ENCODE measurements around the gene SPTLC1. TPM values are rescaled to one million over a fixed set of nuclear protein-coding genes. Genes with fewer than 3 reads are reported as not detected.

SPTLC1 gene
- polyA plus RNA-seq, 1 donor from 2014 or later, result 74.8 TPM

DNA sequence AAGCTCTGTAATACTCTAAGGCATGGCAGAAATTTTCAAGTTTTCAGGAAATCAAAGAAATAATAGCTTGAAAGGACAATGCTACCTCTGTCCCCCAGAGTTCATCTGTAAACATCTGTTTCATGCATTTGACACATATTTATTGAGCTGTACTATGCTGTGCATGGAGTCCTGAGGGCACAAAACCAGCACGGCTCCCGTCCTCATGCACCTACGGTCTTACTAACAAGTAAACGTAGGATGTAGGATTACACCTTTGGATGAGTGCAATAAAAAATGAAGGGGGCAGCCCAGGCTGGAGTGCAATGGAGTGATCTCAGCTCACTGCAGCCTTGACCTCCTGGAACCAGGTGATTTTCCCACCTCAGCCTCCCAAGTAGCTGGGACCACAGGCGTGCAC, 81.9 kb downstream of the SPTLC1 start:
- peaks cover 7% of the 10 kb centered on the region for H3K36me3 ChIP-seq (ENCODE audit: insufficient read depth, low read length)
- TF ChIP-seq REST (IDR thresholded peaks at IDR 0.05; ENCODE audit: borderline replicate concordance) (no peak), EZH2 (IDR thresholded peaks at IDR 0.05; ENCODE audit: borderline replicate concordance, insufficient read depth, low read length, poor library complexity, severe bottlenecking) (no peak), MXI1 (conservative IDR thresholded peaks at IDR 0.05; ENCODE audit: poor library complexity, severe bottlenecking) (no peak), TAF1 (IDR thresholded peaks at IDR 0.05; ENCODE audit: low read depth) (no peak), POLR2AphosphoS5 (IDR thresholded peaks at IDR 0.05) (no peak), RAD21 (conservative IDR thresholded peaks at IDR 0.05) (no peak), SMC3 (conservative IDR thresholded peaks at IDR 0.05; ENCODE audit: poor library complexity) (no peak)
- H3K4me2 ChIP-seq (ENCODE audit: low read length), result no peak overlapping the region

GRCh38 chr9:92032891-92033290, 82.3 kb downstream of the SPTLC1 start:
- TF ChIP-seq POLR2AphosphoS5 (IDR thresholded peaks at IDR 0.05) (no peak), SMC3 (conservative IDR thresholded peaks at IDR 0.05; ENCODE audit: poor library complexity) (no peak), EZH2 (IDR thresholded peaks at IDR 0.05; ENCODE audit: borderline replicate concordance, insufficient read depth, low read length, poor library complexity, severe bottlenecking) (no peak)
- no peaks in the 10 kb centered on the region for H3K9me3 ChIP-seq (ENCODE audit: low read length)
- H3K4me3 ChIP-seq (ENCODE audit: low read length), result no peak overlapping the region
- no peaks in the 10 kb centered on the region for H3K9me2 ChIP-seq (ENCODE audit: insufficient read depth, low read length)
- no peak overlapping the region for H3K27ac ChIP-seq (ENCODE audit: low read length)
- H3K79me2 ChIP-seq (replicated peaks; ENCODE audit: insufficient read depth, low read length), result no peaks in the 10 kb centered on the region
- H3K27me3 ChIP-seq (ENCODE audit: insufficient read depth, low read depth, low read length), result no peaks in the 10 kb centered on the region
- H3K4me2 ChIP-seq (ENCODE audit: low read length), result no peak overlapping the region
- no peak overlapping the region for H3K9ac ChIP-seq (ENCODE audit: low read length)
- H3F3A ChIP-seq (ENCODE audit: insufficient read depth, low read length, poor library complexity, severe bottlenecking), result no peaks in the 10 kb centered on the region
- H4K20me1 ChIP-seq (ENCODE audit: insufficient read depth), result no peaks in the 10 kb centered on the region
- peaks cover 7% of the 10 kb centered on the region for H3K36me3 ChIP-seq (ENCODE audit: insufficient read depth, low read length)
- H2AFZ ChIP-seq (ENCODE audit: low read depth, low read length), result no peak overlapping the region

More for the DNA sequence above, 81.9 kb downstream of the SPTLC1 start:
- Histone ChIP-seq H3K9me3 (ENCODE audit: low read length) (no peaks in the 10 kb centered on the region), H2AFZ (ENCODE audit: low read depth, low read length) (no peak overlapping the region), H3K4me3 (ENCODE audit: low read length) (no peak overlapping the region), H3K9ac (ENCODE audit: low read length) (no peak overlapping the region), H3K79me2 (replicated peaks; ENCODE audit: insufficient read depth, low read length) (no peaks in the 10 kb centered on the region), H3K27ac (ENCODE audit: low read length) (no peak overlapping the region), H3F3A (ENCODE audit: insufficient read depth, low read length, poor library complexity, severe bottlenecking) (no peaks in the 10 kb centered on the region), H4K20me1 (ENCODE audit: insufficient read depth) (no peaks in the 10 kb centered on the region), H3K27me3 (ENCODE audit: insufficient read depth, low read depth, low read length) (no peaks in the 10 kb centered on the region), H3K9me2 (ENCODE audit: insufficient read depth, low read length) (no peaks in the 10 kb centered on the region)

DNA sequence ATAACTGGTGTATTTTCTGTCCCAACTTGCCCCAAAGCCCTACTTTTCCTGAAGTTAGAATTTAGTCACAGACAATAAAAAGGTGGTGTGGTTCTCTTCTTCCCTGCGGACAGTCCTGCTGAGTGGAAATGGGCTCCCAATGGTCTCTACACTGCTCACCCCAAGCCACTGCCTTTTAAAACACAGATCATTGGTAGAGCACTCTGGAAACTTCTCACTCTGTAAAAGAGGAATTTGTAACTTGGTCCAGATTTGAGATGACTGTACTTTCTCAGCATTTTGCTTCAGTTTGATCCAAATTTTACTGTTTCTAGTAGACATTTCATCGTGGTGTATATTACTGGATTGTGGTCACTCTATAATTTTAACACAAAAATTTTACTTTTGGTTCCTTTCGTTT, 84.8 kb downstream of the SPTLC1 start:
- TF ChIP-seq EP300 (conservative IDR thresholded peaks at IDR 0.05; ENCODE audit: poor library complexity, severe bottlenecking) (no peak), POLR2AphosphoS5 (IDR thresholded peaks at IDR 0.05) (no peak), EZH2 (IDR thresholded peaks at IDR 0.05; ENCODE audit: borderline replicate concordance, insufficient read depth, low read length, poor library complexity, severe bottlenecking) (no peak), MXI1 (conservative IDR thresholded peaks at IDR 0.05; ENCODE audit: poor library complexity, severe bottlenecking) (no peak), TAF1 (IDR thresholded peaks at IDR 0.05; ENCODE audit: low read depth) (no peak), RAD21 (conservative IDR thresholded peaks at IDR 0.05) (no peak), SMC3 (conservative IDR thresholded peaks at IDR 0.05; ENCODE audit: poor library complexity) (no peak), REST (IDR thresholded peaks at IDR 0.05; ENCODE audit: borderline replicate concordance) (no peak), CTCF (IDR thresholded peaks at IDR 0.05; ENCODE audit: poor library complexity, severe bottlenecking) (no peak)
- Histone ChIP-seq H3K9me2 (ENCODE audit: insufficient read depth, low read length) (no peaks in the 10 kb centered on the region), H3K9me3 (ENCODE audit: low read length) (no peaks in the 10 kb centered on the region), H3K79me2 (replicated peaks; ENCODE audit: insufficient read depth, low read length) (no peaks in the 10 kb centered on the region), H3K36me3 (ENCODE audit: insufficient read depth, low read length) (no peaks in the 10 kb centered on the region), H2AFZ (ENCODE audit: low read depth, low read length) (no peak overlapping the region), H3K4me3 (ENCODE audit: low read length) (no peak overlapping the region), H3K4me2 (ENCODE audit: low read length) (no peak overlapping the region), H3K9ac (ENCODE audit: low read length) (no peak overlapping the region), H3F3A (ENCODE audit: insufficient read depth, low read length, poor library complexity, severe bottlenecking) (no peaks in the 10 kb centered on the region), H3K27me3 (ENCODE audit: insufficient read depth, low read depth, low read length) (no peaks in the 10 kb centered on the region), H3K27ac (ENCODE audit: low read length) (no peak overlapping the region), H4K20me1 (ENCODE audit: insufficient read depth) (no peaks in the 10 kb centered on the region)
